ENCODE measurements around the gene TFG. TPM values are rescaled to one million over a fixed set of nuclear protein-coding genes. Genes with fewer than 3 reads are reported as not detected.
A peak's percentile ranks its signal among the peaks of the same experiment; 100 is the strongest.

The TFG gene
- total RNA-seq, 1 donor from 2014 or later = 144 TPM

DNA sequence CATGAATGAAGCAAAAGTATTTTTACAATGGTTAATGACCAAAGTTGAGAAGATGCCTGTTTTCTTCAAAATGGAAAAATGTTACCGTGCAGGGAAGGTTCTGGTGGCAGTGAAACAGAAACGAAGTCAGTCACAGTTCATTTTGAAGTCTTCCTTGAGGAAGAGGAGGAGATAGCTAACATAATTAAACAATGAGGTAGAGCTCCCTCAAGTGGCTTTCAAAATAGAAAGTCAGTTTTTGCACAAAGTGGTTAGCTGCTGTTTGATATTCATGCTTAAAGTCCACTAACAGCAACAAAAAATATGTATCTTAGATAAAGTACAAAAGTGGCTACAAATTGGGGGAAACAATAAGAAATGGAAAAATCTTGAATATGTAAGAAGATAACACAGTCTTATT lies 87.3 kb downstream of the TFG start:
- peak; percentile 55 for DNase-seq (ENCODE audit: low read depth)

DNA sequence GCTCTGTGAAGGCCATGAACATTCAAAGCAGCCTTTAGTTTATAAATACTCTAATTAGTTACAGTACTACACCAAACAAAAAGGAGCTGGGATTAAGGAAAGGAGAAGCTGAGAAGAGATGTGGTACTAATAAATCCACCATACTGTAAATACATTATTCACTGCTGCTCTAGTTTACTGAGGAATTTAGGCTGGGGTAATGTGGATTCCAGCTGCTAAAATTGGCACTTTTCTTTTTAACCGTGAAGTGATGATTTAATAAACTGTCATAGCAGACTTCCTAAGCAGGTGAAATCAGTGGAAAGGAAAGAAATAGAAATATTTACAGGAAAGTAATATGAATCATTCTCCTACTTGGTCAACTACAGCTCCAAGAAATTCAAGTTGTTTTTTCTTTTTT lies 88.7 kb downstream of the TFG start:
- DNase-seq (ENCODE audit: low read depth) = no peak

Other genes starting within 250 kb of the TFG start
- gene TMEM45A, start 216.9 kb upstream of the TFG start, total RNA-seq = 11.3 and 33.5 TPM in 2 replicates
- gene ADGRG7, start 99.9 kb upstream of the TFG start, total RNA-seq = 0.05 and 0.35 TPM in 2 replicates